GM21447 (cell line): ENCODE measurements around the gene CRYBG2.
"Not testable (repeated sequence)": the region's sequence is repeated elsewhere in the genome, so short reads cannot be mapped to it uniquely, and the experiment has no call there.

ENCODE experiments used
- ATAC-seq: cut with Tn5 transposase; IDR thresholded peaks from one replicate; pipeline ENCODE4 v1.9.1; 2021; ENCODE audit not compliant: unreplicated experiment

CRYBG2 gene

GRCh38 chr1:26350701-26351589 is 3.0 kb downstream of the CRYBG2 start:
- no peak for ATAC-seq

GRCh38 chr1:26350343-26350700 is 3.6 kb downstream of the CRYBG2 start:
- ATAC-seq = no peak

GRCh38 chr1:26349877-26350244 is 4.1 kb downstream of the CRYBG2 start:
- ATAC-seq = no peak

GRCh38 chr1:26349188-26349876 is 4.6 kb downstream of the CRYBG2 start:
- no peak for ATAC-seq

- no peak for ATAC-seq
Measured at GRCh38 chr1:26346274-26347033, 7.5 kb downstream of the CRYBG2 start.

- ATAC-seq = no peak
Measured at GRCh38 chr1:26345718-26346117, 8.2 kb downstream of the CRYBG2 start.

GRCh38 chr1:26344147-26344920 is 9.6 kb downstream of the CRYBG2 start:
- ATAC-seq = no peak

GRCh38 chr1:26340047-26340481 is 13.9 kb downstream of the CRYBG2 start:
- no peak for ATAC-seq

- no peak for ATAC-seq
Measured at GRCh38 chr1:26338670-26339069, 15.3 kb downstream of the CRYBG2 start.

- ATAC-seq = no peak
Measured at GRCh38 chr1:26337625-26338024, 16.3 kb downstream of the CRYBG2 start.

GRCh38 chr1:26337206-26337535 is 16.8 kb downstream of the CRYBG2 start:
- no peak for ATAC-seq

- ATAC-seq = no peak
Measured at GRCh38 chr1:26336477-26337205, 17.3 kb downstream of the CRYBG2 start.

GRCh38 chr1:26335774-26336476 is 18.0 kb downstream of the CRYBG2 start:
- no peak for ATAC-seq

- not testable (repeated sequence) for ATAC-seq
Measured at GRCh38 chr1:26333312-26333711, 20.6 kb downstream of the CRYBG2 start.

GRCh38 chr1:26330276-26330675 is 23.7 kb downstream of the CRYBG2 start:
- ATAC-seq = no peak

GRCh38 chr1:26329380-26329779 is 24.6 kb downstream of the CRYBG2 start:
- not testable (repeated sequence) for ATAC-seq

- ATAC-seq = no peak
Measured at GRCh38 chr1:26328597-26328996, 25.3 kb downstream of the CRYBG2 start.

- no peak for ATAC-seq
Measured at GRCh38 chr1:26327956-26328362, 26.0 kb downstream of the CRYBG2 start.

- no peak for ATAC-seq
Measured at GRCh38 chr1:26324550-26324949, 29.4 kb downstream of the CRYBG2 start.

GRCh38 chr1:26323382-26323781 is 30.5 kb downstream of the CRYBG2 start:
- ATAC-seq = no peak
